Endodermal cell (in vitro differentiated cells): ENCODE measurements around the gene KIF3A. TPM values are rescaled to one million over a fixed set of nuclear protein-coding genes. Genes with fewer than 3 reads are reported as not detected.

ENCODE experiments used
- DNase-seq: peaks from one replicate; pipeline ENCODE4 v3.0.0-alpha.2; 2017
- H3K27ac ChIP-seq: 2 replicates; pipeline ENCODE4 v1.5.1; 2013; ENCODE audit warnings: mild to moderate bottlenecking, low read depth, low read length, moderate library complexity
- H3K27me3 ChIP-seq: 2 replicates; pipeline ENCODE4 v1.6.1; 2013; ENCODE audit warnings: mild to moderate bottlenecking, low read length, moderate library complexity; ENCODE audit not compliant: insufficient read depth, control insufficient read depth, poor library complexity, severe bottlenecking
- H3K36me3 ChIP-seq: 2 replicates; pipeline ENCODE4 v1.7.0; 2013; ENCODE audit warnings: mild to moderate bottlenecking, low read length, moderate library complexity; ENCODE audit not compliant: control insufficient read depth, insufficient read depth
- H3K4me1 ChIP-seq: one replicate; pipeline ENCODE4 v1.7.0; 2013; ENCODE audit warnings: low read length; ENCODE audit not compliant: control insufficient read depth, insufficient read depth
- H3K4me3 ChIP-seq: 2 replicates; pipeline ENCODE4 v1.5.1; 2013; ENCODE audit warnings: mild to moderate bottlenecking, low read length, moderate library complexity
- H3K9ac ChIP-seq: 2 replicates; pipeline ENCODE4 v1.6.1; 2013; ENCODE audit warnings: mild to moderate bottlenecking, low read length, moderate library complexity; ENCODE audit not compliant: poor library complexity, severe bottlenecking; ENCODE audit errors: extremely low read depth
- H3K9me3 ChIP-seq: 2 replicates; pipeline ENCODE4 v1.6.1; 2013; ENCODE audit warnings: mild to moderate bottlenecking, low read length, moderate library complexity; ENCODE audit not compliant: control insufficient read depth
- H3K27ac Mint-ChIP-seq: 2 replicates; pipeline ENCODE4 v1.8.0; 2020; ENCODE audit warnings: mixed read lengths
- H3K27me3 Mint-ChIP-seq: 2 replicates; pipeline ENCODE4 v1.8.0; 2021; ENCODE audit warnings: mild to moderate bottlenecking, mixed read lengths; ENCODE audit not compliant: insufficient read depth
- H3K36me3 Mint-ChIP-seq: 2 replicates; pipeline ENCODE4 v1.8.0; 2020; ENCODE audit warnings: low read depth, mixed read lengths
- H3K4me1 Mint-ChIP-seq: 2 replicates; pipeline ENCODE4 v1.8.0; 2020; ENCODE audit warnings: mixed read lengths
- H3K4me3 Mint-ChIP-seq: 2 replicates; pipeline ENCODE4 v1.8.0; 2020; ENCODE audit warnings: mild to moderate bottlenecking, moderate library complexity, mixed read lengths
- H3K9me3 Mint-ChIP-seq: 2 replicates; pipeline ENCODE4 v1.8.0; 2020; ENCODE audit warnings: mild to moderate bottlenecking, mixed read lengths
- CTCF ChIP-seq: fragments of 200-600 bp; sonication (generic); conservative IDR thresholded peaks from 2 replicates; pipeline ENCODE4 v1.5.0; 2021; ENCODE audit warnings: antibody characterized with exemption, mild to moderate bottlenecking
- total RNA-seq, 2 donors: library from RNA; stranded (reverse); fragmentation: NEBNext Ultra II Directional in 1 of 2; extraction: Animal tissue kit (Norgen Biotek cat#: 25700) in 1 of 2; gene quantifications; 2 replicates in 1 of 2; 3 replicates in 1 of 2; pipeline ENCODE4 v1.2.1, GENCODE V29; 2021

KIF3A gene
- total RNA-seq, 2 donors from 2014 or later: 19.6 to 25.2 TPM

GRCh38 chr5:132644177-132644576, 93.2 kb downstream of the KIF3A start:
- Histone ChIP-seq H3K27me3 (no peaks in the 10 kb centered on the region), H3K27ac (no peak overlapping the region), H3K36me3 (peaks cover 27% of the 10 kb centered on the region), H3K4me3 (no peak overlapping the region), H3K9me3 (peaks cover 20% of the 10 kb centered on the region), H3K9ac (no peak overlapping the region), H3K4me1 (no peaks in the 10 kb centered on the region)
- peaks cover 36% of the 10 kb centered on the region for H3K36me3 Mint-ChIP-seq
- peaks cover 2% of the 10 kb centered on the region for H3K27me3 Mint-ChIP-seq
- DNase-seq: no peak
- H3K4me1 Mint-ChIP-seq: no peaks in the 10 kb centered on the region
- peaks cover 17% of the 10 kb centered on the region for H3K9me3 Mint-ChIP-seq
- TF ChIP-seq CTCF: no peak
- H3K27ac Mint-ChIP-seq: no peak overlapping the region
- no peak overlapping the region for H3K4me3 Mint-ChIP-seq

Other genes with a start within 250 kb of the KIF3A start
- 1 to 10 TPM; 5.6 to 7.3 TPM for gene IRF1, start 246.8 kb downstream of the KIF3A start, total RNA-seq
- not detected for gene IL5, start 194.0 kb downstream of the KIF3A start, total RNA-seq
- gene RAD50, start 180.6 kb downstream of the KIF3A start, total RNA-seq: 10 to 100 TPM; 49.7 to 50.7 TPM
- gene IL13, start 79.4 kb downstream of the KIF3A start, total RNA-seq: not detected
- not detected for gene IL4, start 63.6 kb downstream of the KIF3A start, total RNA-seq
- gene CCNI2, start 9.9 kb upstream of the KIF3A start, total RNA-seq: 1 to 10 TPM; 1.2 to 1.3 TPM
- gene SEPTIN8, start 39.7 kb upstream of the KIF3A start, total RNA-seq: 10 to 100 TPM; 49.0 to 56.7 TPM
- gene SOWAHA, start 75.8 kb upstream of the KIF3A start, total RNA-seq: under 1 TPM in 1 of 2 donors, not detected in 1; 0.13 TPM
- gene SHROOM1, start 93.1 kb upstream of the KIF3A start, total RNA-seq: 10 to 100 TPM in 1 of 2 donors, 1 to 10 TPM in 1; 6.6 to 14.4 TPM
- under 1 TPM; 0.26 to 0.33 TPM for gene GDF9, start 128.9 kb upstream of the KIF3A start, total RNA-seq
- gene UQCRQ, start 129.1 kb upstream of the KIF3A start, total RNA-seq: 100 to 1,000 TPM; 261 to 286 TPM
- under 1 TPM; 0.92 to 0.95 TPM for gene LEAP2, start 136.1 kb upstream of the KIF3A start, total RNA-seq
- gene AFF4, start 226.1 kb upstream of the KIF3A start, total RNA-seq: 100 to 1,000 TPM; 107 to 108 TPM